ENCODE measurements around the gene MARK1.

- TF ChIP-seq CTCF (IDR thresholded peaks at IDR 0.05) = no peak
- no peak for TF ChIP-seq EZH2 (IDR thresholded peaks at IDR 0.05; ENCODE audit: borderline replicate concordance, insufficient read depth, low read depth, low read length, poor library complexity, severe bottlenecking)
Observed at GRCh38 chr1:220527279-220527907, 543 bp upstream of the MARK1 start.

Measured in B cell (primary cell).